Suppressor macrophage treated with lipopolysaccharide for 4 hours (primary cell): ENCODE results near the gene ROPN1.

ENCODE experiments used
- DNase-seq: peaks from one replicate; pipeline ENCODE4 v3.0.0-alpha.2; 2020

The ROPN1 gene

GRCh38 chr3:123941121-123941520, 50.8 kb downstream of the ROPN1 start:
- no peak for DNase-seq

DNA sequence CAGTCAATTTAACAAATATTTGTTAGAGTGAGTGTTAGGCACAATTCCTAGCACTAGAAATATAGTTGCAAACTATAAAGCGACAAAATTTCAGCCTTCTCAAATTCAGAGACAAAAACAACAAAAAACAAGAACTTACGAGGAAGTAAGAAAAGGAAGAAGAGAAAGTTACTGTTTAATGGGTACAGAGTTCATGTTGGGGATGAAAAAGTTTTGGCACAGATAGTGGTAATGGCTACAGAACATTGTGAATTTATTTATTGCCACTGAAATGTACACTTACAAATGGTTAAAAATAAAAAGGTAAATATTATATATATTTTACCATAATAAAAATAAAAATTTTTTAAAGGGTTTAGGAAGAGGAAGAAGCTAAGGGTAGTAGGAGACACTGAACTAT, 52.2 kb downstream of the ROPN1 start:
- no peak for DNase-seq

DNA sequence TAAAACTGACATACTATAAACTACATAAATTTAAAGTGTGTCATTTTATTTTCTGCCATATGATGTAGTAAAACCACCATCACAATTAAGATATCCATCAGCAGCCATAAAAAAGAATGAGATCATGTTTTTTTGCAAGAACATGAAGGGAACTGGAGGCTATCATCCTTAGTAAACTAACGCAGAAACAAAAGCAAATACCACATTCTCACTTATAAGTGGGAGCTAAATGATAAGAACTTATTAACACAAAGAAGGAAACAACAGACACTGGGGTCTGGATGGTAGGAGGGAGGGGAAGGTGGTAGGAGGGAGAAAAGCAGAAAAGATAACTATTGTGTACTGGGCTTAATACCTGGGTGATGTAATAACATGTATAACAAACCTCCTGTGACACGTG, 55.5 kb downstream of the ROPN1 start:
- DNase-seq = no peak

DNA sequence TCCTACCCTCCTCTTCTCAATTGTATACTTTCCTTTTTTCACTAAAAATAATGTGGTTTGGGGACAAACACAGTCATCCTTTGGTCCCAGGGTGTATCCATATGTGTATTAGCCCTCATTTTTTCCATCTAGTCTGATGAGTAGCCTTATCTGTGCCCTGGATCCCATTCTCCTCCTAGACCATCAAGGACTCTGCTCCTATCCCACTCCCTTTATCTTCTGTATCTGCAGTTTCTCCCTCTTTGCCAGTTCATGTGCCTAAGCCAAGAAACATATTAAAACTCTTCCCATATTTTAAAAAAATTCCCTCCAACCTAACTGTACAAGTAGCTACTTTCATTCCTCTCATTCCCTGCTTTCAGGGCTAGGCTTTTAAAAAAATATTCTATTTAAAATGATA, 56.1 kb downstream of the ROPN1 start:
- no peak for DNase-seq

GRCh38 chr3:123934250-123934649, 57.7 kb downstream of the ROPN1 start:
- DNase-seq = no peak

DNA sequence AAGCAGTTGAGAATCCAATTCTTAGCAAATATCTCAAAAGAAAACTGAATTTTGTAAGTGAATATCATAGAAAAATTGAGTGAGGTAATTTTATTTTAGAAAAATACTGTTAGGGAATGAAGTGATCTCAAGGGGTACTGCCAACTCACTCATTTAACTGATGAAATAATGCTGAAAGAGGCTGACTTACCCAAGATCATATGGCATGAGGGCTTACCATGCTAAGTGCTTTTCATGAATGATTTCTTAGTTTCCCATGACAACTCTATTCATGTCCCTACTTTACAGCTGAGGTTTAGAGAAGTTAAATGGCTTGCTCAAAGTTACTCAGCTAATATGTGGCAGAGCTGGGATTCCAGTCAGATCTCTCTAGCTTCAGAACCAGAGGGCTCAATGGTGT, 61.5 kb downstream of the ROPN1 start:
- no peak for DNase-seq

DNA sequence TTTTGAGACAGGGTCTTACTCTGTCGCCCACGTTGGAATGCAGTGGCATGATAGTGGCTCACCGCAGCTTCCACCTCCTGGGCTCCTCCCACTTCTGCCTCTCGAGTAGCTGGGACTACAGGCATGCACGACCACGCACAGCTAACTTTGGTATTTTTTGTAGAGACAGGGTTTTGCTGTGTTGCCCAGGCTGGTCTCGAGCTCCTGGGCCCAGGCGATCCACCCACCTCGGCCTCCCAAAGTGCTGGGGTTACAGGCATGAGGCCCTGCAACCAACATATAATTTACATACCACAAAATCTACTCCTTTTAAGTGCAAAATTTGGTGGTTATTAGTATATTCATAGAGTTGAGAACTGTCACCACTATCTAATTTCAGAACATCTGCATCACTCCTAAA, 62.6 kb downstream of the ROPN1 start:
- no peak for DNase-seq

GRCh38 chr3:123926396-123926795, 65.5 kb downstream of the ROPN1 start:
- DNase-seq = no peak

GRCh38 chr3:123920868-123921267, 71.1 kb downstream of the ROPN1 start:
- DNase-seq = no peak

DNA sequence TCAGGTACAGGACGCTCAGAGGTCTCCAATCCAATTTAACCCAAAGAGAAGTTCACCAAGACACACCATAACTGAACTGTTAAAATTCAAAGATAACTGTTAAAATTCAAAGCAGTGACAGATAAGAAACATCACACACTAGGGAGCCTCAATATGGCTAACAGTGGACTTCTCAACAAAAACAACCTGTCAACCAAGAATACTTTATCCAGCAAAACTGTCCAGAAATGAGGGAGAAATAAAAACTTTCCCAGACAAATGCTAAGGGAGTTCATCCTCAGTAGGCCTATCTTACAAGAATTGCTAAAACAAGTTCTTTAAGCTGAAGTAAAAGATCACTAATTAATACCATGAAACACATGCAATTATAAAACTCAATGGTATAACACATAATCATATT, 71.5 kb downstream of the ROPN1 start:
- no peak for DNase-seq

DNA sequence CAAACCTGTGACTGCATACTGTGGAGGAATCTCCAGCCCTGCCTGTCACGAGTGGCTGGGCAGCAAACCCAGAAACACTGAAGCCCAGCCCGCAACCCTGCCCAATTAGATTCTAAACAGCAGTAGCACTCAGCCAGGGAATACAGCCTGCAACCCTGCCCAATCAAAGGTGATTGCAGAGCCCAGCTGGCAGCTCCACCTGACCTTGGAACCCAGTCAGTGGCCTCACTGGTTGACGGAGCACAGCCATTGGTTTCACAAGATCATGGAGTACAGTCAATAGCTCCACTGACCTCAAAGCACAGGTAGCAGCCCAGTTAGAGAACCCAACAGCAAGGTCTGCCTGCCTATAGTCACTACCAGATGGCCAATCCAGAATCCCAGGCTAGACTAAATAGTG, 72.6 kb downstream of the ROPN1 start:
- no peak for DNase-seq
